Spleen (tissue), 11 donors: ENCODE results near the gene CASP10. TPM values are rescaled to one million over a fixed set of nuclear protein-coding genes. Genes with fewer than 3 reads are reported as not detected.

Experiments
- DNase-seq: peaks from one replicate; pipeline ENCODE4 v3.0.0-alpha.2; 2020
- H3K27ac ChIP-seq, 8 donors: fragments of 200-600 bp; sonication (generic) in 7 of 8; 1 replicate in 4 of 8; 2 replicates in 4 of 8; pipeline versions ENCODE4 v1.5.0 to v1.8.0; 2016 to 2021; ENCODE audit warnings: inconsistent platforms in 4 of 8, mild to moderate bottlenecking in 4 of 8, moderate library complexity in 1 of 8
- H3K27me3 ChIP-seq, 7 donors: fragments of 200-600 bp; sonication (generic) in 6 of 7; replicated peaks in 1 of 7; 1 replicate in 4 of 7; 2 replicates in 3 of 7; pipeline versions ENCODE4 v1.5.0 to v1.8.0; 2016 to 2021; ENCODE audit warnings: inconsistent platforms in 3 of 7, mild to moderate bottlenecking in 1 of 7
- H3K36me3 ChIP-seq, 6 donors: fragments of 200-600 bp; sonication (generic) in 5 of 6; 1 replicate in 4 of 6; 2 replicates in 2 of 6; pipeline versions ENCODE4 v1.5.0 to v1.8.0; 2016 to 2021; ENCODE audit warnings: inconsistent platforms in 2 of 6
- H3K4me1 ChIP-seq, 6 donors: fragments of 200-600 bp; sonication (generic) in 5 of 6; 1 replicate in 3 of 6; 2 replicates in 3 of 6; pipeline versions ENCODE4 v1.5.0 to v1.8.0; 2016 to 2021; ENCODE audit warnings: inconsistent platforms in 3 of 6
- H3K4me3 ChIP-seq, 8 donors: fragments of 200-600 bp; sonication (generic) in 7 of 8; 1 replicate in 4 of 8; 2 replicates in 4 of 8; pipeline versions ENCODE4 v1.5.0 to v1.8.0; 2016 to 2021; ENCODE audit warnings: inconsistent platforms in 4 of 8, mild to moderate bottlenecking in 4 of 8, moderate library complexity in 2 of 8
- H3K9me3 ChIP-seq, 8 donors: fragments of 200-600 bp; sonication (generic) in 7 of 8; 1 replicate in 4 of 8; 2 replicates in 4 of 8; pipeline versions ENCODE4 v1.5.0 to v1.8.0; 2016 to 2021; ENCODE audit warnings: inconsistent platforms in 4 of 8
- CTCF ChIP-seq, 11 experiments: fragments of 200-600 bp in 7 of 11; fragments of 450-650 bp in 4 of 11; sonication (generic) in 4 of 11; IDR thresholded peaks in 8 of 11; conservative IDR thresholded peaks in 3 of 11; 1 replicate in 7 of 11; 2 replicates in 4 of 11; pipeline versions ENCODE4 v1.4.0 to v1.8.0; 2016 to 2021; ENCODE audit warnings: antibody characterized with exemption in 11 of 11, inconsistent platforms in 4 of 11, mild to moderate bottlenecking in 1 of 11
- POLR2A ChIP-seq, 3 donors: fragments of 450-650 bp; IDR thresholded peaks; one replicate each; pipeline ENCODE4 v1.5.1; 2017; ENCODE audit warnings: antibody characterized with exemption in 3 of 3, mild to moderate bottlenecking in 1 of 3
- POLR2AphosphoS5 ChIP-seq, 3 donors: sonication (generic); formaldehyde crosslinking; IDR thresholded peaks; one replicate each; pipeline ENCODE4 v1.5.1; 2017; ENCODE audit warnings: antibody characterized with exemption in 3 of 3
- whole genome bisulfite sequencing, 5 donors: extraction: QIAGEN DNeasy Blood & Tissue Kit in 3 of 5; methylation state at CpG; one replicate each; pipeline versions ENCODE4 v1.1.5 to v1.1.7; 2013 to 2018; 5-methylcytosine and 5-hydroxymethylcytosine counted together
- intact Hi-C: fragments of 100-400 bp; cut with DNase I; formaldehyde crosslinking; loops from one replicate; pipeline ENCODE4 v1.15.0; 2023; ENCODE audit warnings: low total_unique reads
- polyA plus RNA-seq, 3 donors: library from polyadenylated mRNA; stranded (reverse); fragments of 200-250 nt; gene quantifications; one replicate each; pipeline ENCODE4 v1.2.1, GENCODE V29; 2013
- total RNA-seq, 7 donors: library from RNA; depleted of rRNA in 3 of 7; stranded (reverse); fragments of >200 nt in 3 of 7; fragmentation: NEBNext Ultra II Directional in 4 of 7; extraction: Animal tissue kit (Norgen Biotek cat#: 25700) in 4 of 7; gene quantifications; one replicate each; pipeline versions ENCODE4 v1.1.0 to v1.2.1, GENCODE V29; 2016 to 2021
- donor health status: healthy with polysubstance abuse.
- donor health status: DM: no; HTN: no; CAD: no; lungs with moderate emphysema.
- donor health status: DM: no; HTN: no; CAD: no.
- donor health status: Bipolar disorder and iron deficiency.
- donor health status: healthy.
- donor health status: DM: no; HTN: no; CAD: no.
- donor health status: DM: yes; HTN: yes; CAD: no.

CASP10 gene
- total and polyA plus RNA-seq, 10 donors: 5.6 to 75.6 (median 54.6) TPM

GRCh38 chr2:201246280-201246679, 63.3 kb downstream of the CASP10 start:
- peak overlapping the region in 5 of 8 donors; percentile 20 to 72 (median 62) for H3K27ac ChIP-seq
- 36 to 75% (median 63%) methylated on average over 4 of the region's 4 CpGs for WGBS, 5 donors

GRCh38 chr2:201248288-201248844, 65.4 kb downstream of the CASP10 start:
- DNase-seq: no peak
- H3K4me1 ChIP-seq: peaks cover 1 to 94% (median 29%) of the 10 kb centered on the region in 6 donors
- H3K27ac ChIP-seq: no peak overlapping the region
- WGBS, 5 donors: 78 to 90% (median 85%) methylated on average over 6 of the region's 6 CpGs
- no peaks in the 10 kb centered on the region for H3K36me3 ChIP-seq
- intact Hi-C loops: no loop called here
- no peaks in the 10 kb centered on the region for H3K27me3 ChIP-seq
- no peak overlapping the region for H3K4me3 ChIP-seq
- H3K9me3 ChIP-seq: no peaks in the 10 kb centered on the region
- TF ChIP-seq CTCF (IDR thresholded peaks at IDR 0.05 in 8 of 11, conservative IDR thresholded peaks at IDR 0.05 in 3 of 11) (no peak), POLR2AphosphoS5 (IDR thresholded peaks at IDR 0.05) (no peak), POLR2A (IDR thresholded peaks at IDR 0.05) (no peak)

More at GRCh38 chr2:201246280-201246679, 63.3 kb downstream of the CASP10 start:
- Histone ChIP-seq H3K9me3 (no peaks in the 10 kb centered on the region), H3K27me3 (no peaks in the 10 kb centered on the region), H3K4me1 (peaks cover 0 to 95% (median 28%) of the 10 kb centered on the region in 6 donors), H3K36me3 (no peaks in the 10 kb centered on the region), H3K4me3 (no peak overlapping the region)
- TF ChIP-seq CTCF (IDR thresholded peaks at IDR 0.05 in 8 of 11, conservative IDR thresholded peaks at IDR 0.05 in 3 of 11) (no peak), POLR2A (IDR thresholded peaks at IDR 0.05) (no peak), POLR2AphosphoS5 (IDR thresholded peaks at IDR 0.05) (no peak)
- no peak for DNase-seq
- intact Hi-C loops: no loop called here

GRCh38 chr2:201249889-201250288, 66.9 kb downstream of the CASP10 start:
- peaks cover 4 to 94% (median 43%) of the 10 kb centered on the region in 6 donors for H3K4me1 ChIP-seq
- no peak for DNase-seq
- no peaks in the 10 kb centered on the region for H3K36me3 ChIP-seq
- H3K9me3 ChIP-seq: no peaks in the 10 kb centered on the region
- no peak overlapping the region for H3K27ac ChIP-seq
- TF ChIP-seq POLR2A (IDR thresholded peaks at IDR 0.05) (no peak), POLR2AphosphoS5 (IDR thresholded peaks at IDR 0.05) (no peak), CTCF (IDR thresholded peaks at IDR 0.05 in 8 of 11, conservative IDR thresholded peaks at IDR 0.05 in 3 of 11) (no peak)
- WGBS, 5 donors: 56 to 98% (median 93%) methylated on average over 2 of the region's 2 CpGs
- H3K4me3 ChIP-seq: no peak overlapping the region
- no peaks in the 10 kb centered on the region for H3K27me3 ChIP-seq
- intact Hi-C loops: loop anchor here (10.0 kb wide), 1 partner anchor 205 kb away; the partner anchor contains the start of genes STRADB and TRAK2

- 79 to 93% (median 92%) methylated on average over 4 of the region's 4 CpGs for WGBS, 5 donors
- DNase-seq: no peak
- Histone ChIP-seq H3K4me3 (no peak overlapping the region), H3K27ac (no peak overlapping the region), H3K36me3 (no peaks in the 10 kb centered on the region), H3K9me3 (no peaks in the 10 kb centered on the region), H3K27me3 (no peaks in the 10 kb centered on the region), H3K4me1 (peaks cover 4 to 94% (median 41%) of the 10 kb centered on the region in 6 donors)
- intact Hi-C loops: loop anchor here (10.0 kb wide), 1 partner anchor 204 kb away; the partner anchor contains the start of genes STRADB and TRAK2
- no peak for TF ChIP-seq CTCF (IDR thresholded peaks at IDR 0.05 in 8 of 11, conservative IDR thresholded peaks at IDR 0.05 in 3 of 11)
- no peak for TF ChIP-seq POLR2A (IDR thresholded peaks at IDR 0.05)
- no peak for TF ChIP-seq POLR2AphosphoS5 (IDR thresholded peaks at IDR 0.05)
These were observed 67.8 kb downstream of the CASP10 start for GRCh38 chr2:201250741-201251140.
